Type B pancreatic cell (in vitro differentiated cells): Measurements from ENCODE around the gene SPTLC1. TPM values are rescaled to one million over a fixed set of nuclear protein-coding genes. Genes with fewer than 3 reads are reported as not detected.
"Not testable (repeated sequence)": the region's sequence is repeated elsewhere in the genome, so short reads cannot be mapped to it uniquely, and the experiment has no call there.

Experiments
- DNase-seq: peaks from one replicate; pipeline ENCODE4 v3.0.0; 2021; ENCODE audit warnings: mixed read lengths; ENCODE audit not compliant: unreplicated experiment; ENCODE audit errors: extremely low spot score
- H3K27ac Mint-ChIP-seq: 2 replicates; pipeline ENCODE4 v1.8.0; 2021; ENCODE audit warnings: mild to moderate bottlenecking, mixed read lengths
- H3K27me3 Mint-ChIP-seq: 2 replicates; pipeline ENCODE4 v1.8.0; 2021; ENCODE audit warnings: mixed read lengths
- H3K36me3 Mint-ChIP-seq: 2 replicates; pipeline ENCODE4 v1.8.0; 2021; ENCODE audit warnings: mixed read lengths
- H3K4me1 Mint-ChIP-seq: one replicate; pipeline ENCODE4 v1.8.0; 2021; ENCODE audit warnings: mixed read lengths; ENCODE audit not compliant: unreplicated experiment
- H3K4me3 Mint-ChIP-seq: 2 replicates; pipeline ENCODE4 v1.8.0; 2021; ENCODE audit warnings: mild to moderate bottlenecking, mixed read lengths
- H3K9me3 Mint-ChIP-seq: 2 replicates; pipeline ENCODE4 v1.8.0; 2021; ENCODE audit warnings: mixed read lengths
- total RNA-seq: library from RNA; stranded (reverse); gene quantifications from 2 replicates; pipeline ENCODE4 v1.2.1, GENCODE V29; 2021; ENCODE audit warnings: low replicate concordance
- TF ChIP-seq, protein P1 (sequence below): fragments of 200-600 bp; sonication (generic); conservative IDR thresholded peaks from 2 replicates; pipeline ENCODE4 v1.5.0; 2021; ENCODE audit warnings: antibody characterized with exemption, mild to moderate bottlenecking

The SPTLC1 gene
- total RNA-seq, 1 donor from 2014 or later, result 66.1 TPM

- Mint-ChIP-seq H3K27ac (no peak overlapping the region), H3K9me3 (no peaks in the 10 kb centered on the region), H3K36me3 (no peaks in the 10 kb centered on the region), H3K4me3 (no peak overlapping the region), H3K27me3 (no peaks in the 10 kb centered on the region), H3K4me1 (peaks cover 4% of the 10 kb centered on the region)
- no peak for DNase-seq
- TF ChIP-seq, protein P1, sequence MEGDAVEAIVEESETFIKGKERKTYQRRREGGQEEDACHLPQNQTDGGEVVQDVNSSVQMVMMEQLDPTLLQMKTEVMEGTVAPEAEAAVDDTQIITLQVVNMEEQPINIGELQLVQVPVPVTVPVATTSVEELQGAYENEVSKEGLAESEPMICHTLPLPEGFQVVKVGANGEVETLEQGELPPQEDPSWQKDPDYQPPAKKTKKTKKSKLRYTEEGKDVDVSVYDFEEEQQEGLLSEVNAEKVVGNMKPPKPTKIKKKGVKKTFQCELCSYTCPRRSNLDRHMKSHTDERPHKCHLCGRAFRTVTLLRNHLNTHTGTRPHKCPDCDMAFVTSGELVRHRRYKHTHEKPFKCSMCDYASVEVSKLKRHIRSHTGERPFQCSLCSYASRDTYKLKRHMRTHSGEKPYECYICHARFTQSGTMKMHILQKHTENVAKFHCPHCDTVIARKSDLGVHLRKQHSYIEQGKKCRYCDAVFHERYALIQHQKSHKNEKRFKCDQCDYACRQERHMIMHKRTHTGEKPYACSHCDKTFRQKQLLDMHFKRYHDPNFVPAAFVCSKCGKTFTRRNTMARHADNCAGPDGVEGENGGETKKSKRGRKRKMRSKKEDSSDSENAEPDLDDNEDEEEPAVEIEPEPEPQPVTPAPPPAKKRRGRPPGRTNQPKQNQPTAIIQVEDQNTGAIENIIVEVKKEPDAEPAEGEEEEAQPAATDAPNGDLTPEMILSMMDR, result no peak
Measured at GRCh38 chr9:92159058-92159457, 43.8 kb upstream of the SPTLC1 start.

- H3K27ac Mint-ChIP-seq, result no peak overlapping the region
- no peak overlapping the region for H3K4me3 Mint-ChIP-seq
- no peak for DNase-seq
- H3K4me1 Mint-ChIP-seq, result peaks cover 13% of the 10 kb centered on the region
- H3K36me3 Mint-ChIP-seq, result no peaks in the 10 kb centered on the region
- no peaks in the 10 kb centered on the region for H3K27me3 Mint-ChIP-seq
- H3K9me3 Mint-ChIP-seq, result no peaks in the 10 kb centered on the region
- TF ChIP-seq, protein P1, result no peak
Measured at GRCh38 chr9:92158097-92158601, 42.9 kb upstream of the SPTLC1 start.

- H3K4me3 Mint-ChIP-seq, H3K27ac Mint-ChIP-seq, H3K36me3 Mint-ChIP-seq, DNase-seq, H3K27me3 Mint-ChIP-seq, H3K9me3 Mint-ChIP-seq: not testable (repeated sequence)
- peaks cover 20% of the 10 kb centered on the region for H3K4me1 Mint-ChIP-seq
Measured at GRCh38 chr9:92155736-92156135, 40.5 kb upstream of the SPTLC1 start.

- TF ChIP-seq, protein P1, result no peak
- Mint-ChIP-seq H3K4me3 (no peak overlapping the region), H3K4me1 (peaks cover 23% of the 10 kb centered on the region), H3K36me3 (no peaks in the 10 kb centered on the region), H3K9me3 (no peaks in the 10 kb centered on the region), H3K27me3 (no peaks in the 10 kb centered on the region), H3K27ac (no peak overlapping the region)
- DNase-seq, result no peak
Measured at GRCh38 chr9:92155221-92155620, 40.0 kb upstream of the SPTLC1 start.

- not testable (repeated sequence) for H3K27ac Mint-ChIP-seq, H3K36me3 Mint-ChIP-seq
- peaks cover 28% of the 10 kb centered on the region for H3K4me1 Mint-ChIP-seq
Measured at GRCh38 chr9:92153466-92154415, 38.5 kb upstream of the SPTLC1 start.

GRCh38 chr9:92151691-92152393 lies 36.6 kb upstream of the SPTLC1 start:
- DNase-seq, result no peak
- Mint-ChIP-seq H3K9me3 (no peaks in the 10 kb centered on the region), H3K36me3 (no peaks in the 10 kb centered on the region), H3K4me1 (peaks cover 34% of the 10 kb centered on the region), H3K4me3 (peak overlapping the region; percentile 27), H3K27ac (peak overlapping the region; percentile 82), H3K27me3 (no peaks in the 10 kb centered on the region)
- TF ChIP-seq, protein P1, result no peak

More at GRCh38 chr9:92153466-92154415, 38.5 kb upstream of the SPTLC1 start:
- not testable (repeated sequence) for H3K9me3 Mint-ChIP-seq, H3K4me3 Mint-ChIP-seq, H3K27me3 Mint-ChIP-seq, DNase-seq

DNA sequence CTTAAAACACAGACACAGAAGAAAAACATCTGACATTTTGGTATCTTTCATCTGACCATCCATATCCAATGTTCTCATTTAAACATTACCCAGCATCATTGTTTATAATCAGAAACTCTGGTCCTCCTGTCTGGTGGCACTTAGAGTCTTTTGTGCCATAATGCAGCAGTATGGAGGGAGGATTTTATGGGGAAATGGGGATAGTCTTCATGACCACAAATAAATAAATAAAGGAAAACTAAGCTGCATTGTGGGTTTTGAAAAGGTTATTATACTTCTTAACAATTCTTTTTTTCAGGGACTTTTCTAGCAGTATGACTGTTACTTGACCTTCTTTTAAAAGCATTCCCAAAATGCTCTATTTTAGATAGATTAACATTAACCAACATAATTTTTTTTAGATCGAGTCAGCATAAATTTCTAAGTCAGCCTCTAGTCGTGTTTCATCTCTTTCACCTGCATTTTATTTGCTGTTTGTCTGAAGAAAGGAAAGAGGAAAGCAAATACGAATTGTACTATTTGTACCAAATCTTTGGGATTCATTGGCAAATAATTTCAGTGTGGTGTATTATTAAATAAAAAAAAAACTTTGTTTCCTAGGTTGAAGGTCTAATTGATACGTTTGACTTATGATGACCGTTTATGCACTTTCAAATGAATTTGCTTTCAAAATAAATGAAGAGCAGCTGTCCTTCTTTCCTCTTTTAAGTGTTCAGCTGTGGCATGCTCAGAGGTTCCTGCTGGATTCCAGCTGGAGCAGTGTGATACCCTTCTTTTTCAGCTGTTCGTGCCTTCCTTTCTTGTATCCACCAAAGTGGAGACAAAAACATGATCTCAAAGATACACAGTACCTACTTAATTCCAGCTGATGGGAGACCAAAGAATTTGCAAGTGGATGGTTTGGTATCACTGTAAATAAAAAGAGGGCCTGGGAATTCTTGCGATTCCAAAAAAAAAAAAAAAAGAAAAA lies 35.6 kb upstream of the SPTLC1 start:
- not testable (repeated sequence) for H3K27me3 Mint-ChIP-seq, H3K9me3 Mint-ChIP-seq, DNase-seq, H3K4me3 Mint-ChIP-seq, H3K36me3 Mint-ChIP-seq
- H3K27ac Mint-ChIP-seq, result peak overlapping the region; percentile 37
- H3K4me1 Mint-ChIP-seq, result peaks cover 38% of the 10 kb centered on the region
